ENCODE data around the gene LEMD2. TPM values are rescaled to one million over a fixed set of nuclear protein-coding genes. Genes with fewer than 3 reads are reported as not detected.

LEMD2 gene
- 54.3 and 64.0 TPM in 2 replicates for total RNA-seq

DNA sequence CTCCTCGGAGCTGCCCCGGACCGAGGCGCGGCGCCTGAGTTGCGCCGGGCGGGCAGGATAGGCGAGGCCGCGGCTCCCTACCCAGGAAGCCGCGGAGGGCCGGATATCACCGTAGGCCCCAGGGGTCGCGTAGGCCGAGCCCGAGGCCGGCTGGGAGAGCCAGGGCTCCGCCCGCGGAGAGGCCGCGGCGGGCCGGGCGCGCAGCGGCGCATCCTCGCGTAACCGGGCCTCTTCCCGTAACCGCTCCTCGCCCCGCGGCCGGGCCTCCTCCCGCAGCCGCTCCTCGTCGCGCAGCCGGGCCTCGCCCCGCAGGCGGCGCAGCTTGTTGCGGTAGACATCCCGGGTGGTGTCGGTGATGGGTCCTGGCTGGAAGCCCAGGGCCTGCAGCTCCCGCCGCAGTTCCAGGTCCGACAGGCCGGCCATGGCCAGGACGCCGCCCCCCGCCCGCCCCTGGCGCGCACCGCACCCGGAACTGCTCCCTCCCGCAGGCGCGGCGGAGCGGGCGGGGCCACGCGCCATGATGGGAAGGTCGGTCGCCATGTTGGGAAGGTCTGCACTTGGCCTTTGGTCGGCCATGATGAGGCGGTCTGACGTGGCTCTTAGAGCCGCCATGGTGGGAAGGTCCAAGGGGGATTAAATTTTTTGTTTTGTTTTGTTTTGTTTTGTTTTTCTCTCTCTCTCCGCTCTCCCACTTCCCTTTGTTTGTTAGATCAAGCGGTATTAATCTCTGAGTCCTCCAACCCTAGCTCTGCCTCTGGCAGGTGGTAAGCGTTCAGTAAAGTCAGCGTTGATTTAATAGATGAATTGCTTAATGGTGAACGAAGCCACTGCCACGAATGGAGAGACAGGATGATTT, at the start of gene LEMD2:
LEMD2 (minus strand) TSS at position 437 of the 856 bp plus-strand sequence; CDS start at position 423, 14 bp downstream.

DNA sequence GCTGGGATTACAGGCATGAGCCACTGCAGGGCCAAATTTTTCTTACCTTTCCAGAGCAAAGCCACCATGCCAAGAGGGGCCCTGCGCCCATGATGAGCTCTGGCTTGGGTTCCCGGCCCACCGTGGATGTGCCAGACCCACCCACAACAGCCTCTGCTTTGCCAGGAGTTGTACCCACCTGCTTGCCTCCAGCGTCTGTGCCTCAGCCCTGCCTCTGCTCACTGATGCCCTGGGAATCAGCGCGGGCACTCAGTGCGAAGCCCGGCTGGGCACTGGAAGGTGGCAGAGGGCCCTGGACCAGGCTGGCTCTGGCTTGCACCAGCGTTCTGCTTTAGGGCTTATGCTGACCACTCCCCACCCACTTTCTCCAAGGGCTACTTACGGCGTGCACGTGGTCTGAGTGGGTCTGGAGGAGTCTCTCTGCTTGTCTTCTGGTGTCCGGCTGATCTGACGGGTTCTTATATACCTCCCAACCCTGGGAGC, 14.7 kb upstream of the LEMD2 start, which contains the start of gene MLN:
MLN (minus strand) TSS at position 433 of the 483 bp plus-strand sequence. CDS start 2,840 bp downstream, outside the sequence.

DNA sequence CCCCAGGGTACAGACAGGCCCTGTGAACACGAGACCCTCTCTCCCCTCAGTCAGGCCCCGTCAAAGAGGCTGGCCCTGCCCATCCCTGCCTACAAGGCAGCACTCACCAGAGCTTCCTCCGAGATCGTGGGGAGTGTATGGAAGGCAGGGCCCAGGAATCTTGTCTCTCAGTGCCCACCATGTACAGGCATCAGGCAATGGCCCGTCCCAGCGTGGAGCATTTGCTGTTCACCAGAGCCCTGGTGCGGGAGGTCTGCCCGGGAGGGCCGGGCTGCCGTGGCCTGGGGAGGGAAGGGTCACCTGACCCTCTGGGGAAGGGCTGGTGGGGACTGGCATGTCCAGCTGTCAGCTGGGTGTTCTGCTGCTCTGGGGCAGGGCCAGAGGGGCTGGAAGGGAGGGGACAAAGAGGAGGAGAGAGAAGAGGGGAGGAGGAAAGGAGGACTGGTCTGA, 42.3 kb downstream of the LEMD2 start, which contains the start of gene IP6K3:
IP6K3 (minus strand) TSS at position 255 of the 450 bp plus-strand sequence. CDS start 11,429 bp downstream, outside the sequence.

Other genes starting within 250 kb of the LEMD2 start
- 19.9 and 28.3 TPM in 2 replicates for gene BAK1, start 208.9 kb downstream of the LEMD2 start, total RNA-seq
- 19.5 and 47.2 TPM in 2 replicates for gene ITPR3, start 167.8 kb downstream of the LEMD2 start, total RNA-seq
- 7.4 and 12.6 TPM in 2 replicates for gene UQCC2, start 77.4 kb downstream of the LEMD2 start, total RNA-seq
- 0.29 and 2.6 TPM in 2 replicates for gene IP6K3, start 42.2 kb downstream of the LEMD2 start, total RNA-seq
- gene MLN, start 14.9 kb upstream of the LEMD2 start, total RNA-seq, result not detected in 2 replicates